Ramos (cell line): ENCODE measurements around the gene DNAJC3.
"Not testable (repeated sequence)": the region's sequence is repeated elsewhere in the genome, so short reads cannot be mapped to it uniquely, and the experiment has no call there.

Experiments
- in situ Hi-C: fragments of 300-500 bp; cut with MboI; formaldehyde crosslinking; loops from one replicate; pipeline ENCODE4 v1.14.3; 2022; ENCODE audit warnings: low sequenced_read_pairs; ENCODE audit not compliant: unreplicated experiment

The DNAJC3 gene

GRCh38 chr13:95754069-95754468 is 77.1 kb downstream of the DNAJC3 start:
- in situ Hi-C loops, result no loop called here

GRCh38 chr13:95756072-95756471 is 79.1 kb downstream of the DNAJC3 start:
- in situ Hi-C loops, result no loop called here

- in situ Hi-C loops, result not testable (repeated sequence)
Observed at GRCh38 chr13:95762626-95763025, 85.7 kb downstream of the DNAJC3 start.

GRCh38 chr13:95763601-95764000 is 86.7 kb downstream of the DNAJC3 start:
- in situ Hi-C loops, result no loop called here

GRCh38 chr13:95771905-95772304 is 95.0 kb downstream of the DNAJC3 start:
- in situ Hi-C loops, result no loop called here

- in situ Hi-C loops, result no loop called here
Observed at GRCh38 chr13:95779522-95779921, 102.6 kb downstream of the DNAJC3 start.

- in situ Hi-C loops, result no loop called here
Observed at GRCh38 chr13:95781016-95781415, 104.1 kb downstream of the DNAJC3 start.

- in situ Hi-C loops, result not testable (repeated sequence)
Observed at GRCh38 chr13:95781940-95782339, 105.0 kb downstream of the DNAJC3 start.

- in situ Hi-C loops, result no loop called here
Observed at GRCh38 chr13:95783747-95784146, 106.8 kb downstream of the DNAJC3 start.

- in situ Hi-C loops, result no loop called here
Observed at GRCh38 chr13:95784161-95784899, 107.4 kb downstream of the DNAJC3 start.

- in situ Hi-C loops, result no loop called here
Observed at GRCh38 chr13:95784900-95785290, 108.0 kb downstream of the DNAJC3 start.

GRCh38 chr13:95787356-95788099 is 110.6 kb downstream of the DNAJC3 start:
- in situ Hi-C loops, result no loop called here

- in situ Hi-C loops, result no loop called here
Observed at GRCh38 chr13:95788100-95788463, 111.1 kb downstream of the DNAJC3 start.

GRCh38 chr13:95789315-95789714 is 112.4 kb downstream of the DNAJC3 start:
- in situ Hi-C loops, result not testable (repeated sequence)

- in situ Hi-C loops, result no loop called here
Observed at GRCh38 chr13:95791084-95791722, 114.3 kb downstream of the DNAJC3 start.

- in situ Hi-C loops, result no loop called here
Observed at GRCh38 chr13:95793018-95793555, 116.1 kb downstream of the DNAJC3 start.

- in situ Hi-C loops, result no loop called here
Observed at GRCh38 chr13:95793781-95794180, 116.8 kb downstream of the DNAJC3 start.

- in situ Hi-C loops, result no loop called here
Observed at GRCh38 chr13:95797016-95797415, 120.1 kb downstream of the DNAJC3 start.

GRCh38 chr13:95800436-95800835 is 123.5 kb downstream of the DNAJC3 start:
- in situ Hi-C loops, result no loop called here

- in situ Hi-C loops, result no loop called here
Observed at GRCh38 chr13:95801825-95802224, 124.9 kb downstream of the DNAJC3 start.

GRCh38 chr13:95805921-95806320 is 129.0 kb downstream of the DNAJC3 start:
- in situ Hi-C loops, result no loop called here
